Liver (tissue), 9 donors: Measurements from ENCODE around the gene DIAPH3. TPM values are rescaled to one million over a fixed set of nuclear protein-coding genes. Genes with fewer than 3 reads are reported as not detected.

Source experiments
- DNase-seq: peaks from one replicate; pipeline ENCODE4 v3.0.0-alpha.2; 2017; ENCODE audit warnings: low spot score
- H3K27ac ChIP-seq, 2 donors: one replicate each; pipeline ENCODE4 v1.7.0; 2013; ENCODE audit warnings: inconsistent platforms in 2 of 2, low read length in 2 of 2, control low read depth in 1 of 2, low read depth in 1 of 2, mild to moderate bottlenecking in 1 of 2
- H3K27me3 ChIP-seq, 4 donors: one replicate each; pipeline versions ENCODE4 v1.6.1 to v1.7.0; 2013; ENCODE audit warnings: low read length in 3 of 4, inconsistent platforms in 1 of 4, mild to moderate bottlenecking in 1 of 4, moderate library complexity in 1 of 4; ENCODE audit not compliant: control insufficient read depth in 4 of 4, insufficient read depth in 4 of 4
- H3K36me3 ChIP-seq, 4 donors: one replicate each; pipeline versions ENCODE4 v1.6.1 to v1.7.0; 2013; ENCODE audit warnings: low read length in 3 of 4, mild to moderate bottlenecking in 3 of 4, low read depth in 1 of 4, moderate library complexity in 1 of 4; ENCODE audit not compliant: control insufficient read depth in 4 of 4, insufficient read depth in 3 of 4
- H3K4me1 ChIP-seq, 4 donors: one replicate each; pipeline versions ENCODE4 v1.6.1 to v1.7.0; 2013; ENCODE audit warnings: low read length in 3 of 4, mild to moderate bottlenecking in 3 of 4, moderate library complexity in 1 of 4; ENCODE audit not compliant: control insufficient read depth in 4 of 4, insufficient read depth in 4 of 4
- H3K4me3 ChIP-seq, 3 donors: one replicate each; pipeline versions ENCODE4 v1.6.1 to v1.7.0; 2013; ENCODE audit warnings: low read length in 3 of 3, control low read depth in 1 of 3, low read depth in 1 of 3, mild to moderate bottlenecking in 1 of 3
- H3K9ac ChIP-seq, 2 donors: one replicate each; pipeline ENCODE4 v1.7.0; 2013; ENCODE audit warnings: low read length in 2 of 2, mild to moderate bottlenecking in 2 of 2, moderate library complexity in 2 of 2, control low read depth in 1 of 2, low read depth in 1 of 2
- H3K9me3 ChIP-seq, 4 donors: one replicate each; pipeline versions ENCODE4 v1.6.1 to v1.7.0; 2013; ENCODE audit warnings: low read length in 3 of 4; ENCODE audit not compliant: control insufficient read depth in 4 of 4
- CTCF ChIP-seq: fragments of 150-350 bp; IDR thresholded peaks from 2 replicates; pipeline ENCODE4 v1.5.1; 2017; ENCODE audit warnings: improper control_type of control experiment, low read depth, low read length; ENCODE audit not compliant: missing input control
- EGR1 ChIP-seq, 2 donors: IDR thresholded peaks; 2 replicates each; pipeline ENCODE4 v1.6.1; 2016 to 2018; ENCODE audit warnings: antibody characterized with exemption in 2 of 2, low read depth in 2 of 2
- FOXA1 ChIP-seq: IDR thresholded peaks from 2 replicates; pipeline ENCODE4 v1.6.1; 2016; ENCODE audit warnings: antibody characterized with exemption
- FOXA2 ChIP-seq: IDR thresholded peaks from 2 replicates; pipeline ENCODE4 v1.6.1; 2016; ENCODE audit warnings: antibody characterized with exemption
- GABPA ChIP-seq, 2 donors: IDR thresholded peaks in 1 of 2; conservative IDR thresholded peaks in 1 of 2; 2 replicates each; pipeline ENCODE4 v1.6.1; 2016; ENCODE audit warnings: antibody characterized with exemption in 2 of 2, mild to moderate bottlenecking in 1 of 2, moderate library complexity in 1 of 2
- HNF4A ChIP-seq, 2 donors: conservative IDR thresholded peaks; 2 replicates each; pipeline ENCODE4 v1.6.1; 2016; ENCODE audit warnings: antibody characterized with exemption in 2 of 2, mild to moderate bottlenecking in 2 of 2
- HNF4G ChIP-seq: IDR thresholded peaks from 2 replicates; pipeline ENCODE4 v1.6.1; 2016; ENCODE audit warnings: antibody characterized with exemption
- JUND ChIP-seq, 2 donors: IDR thresholded peaks; 2 replicates each; pipeline ENCODE4 v1.6.1; 2016; ENCODE audit warnings: antibody characterized with exemption in 2 of 2
- MAX ChIP-seq: IDR thresholded peaks from 2 replicates; pipeline ENCODE4 v1.6.1; 2016; ENCODE audit warnings: antibody characterized with exemption
- NR2F2 ChIP-seq: IDR thresholded peaks from 2 replicates; pipeline ENCODE4 v1.6.1; 2016; ENCODE audit warnings: antibody characterized with exemption
- RAD21 ChIP-seq, 2 donors: IDR thresholded peaks; 2 replicates each; pipeline ENCODE4 v1.6.1; 2016; ENCODE audit warnings: antibody characterized with exemption in 2 of 2, mild to moderate bottlenecking in 2 of 2
- RXRA ChIP-seq, 2 donors: IDR thresholded peaks; 2 replicates each; pipeline ENCODE4 v1.6.1; 2017 to 2018; ENCODE audit warnings: antibody characterized with exemption in 2 of 2, mild to moderate bottlenecking in 1 of 2
- SP1 ChIP-seq: IDR thresholded peaks from 2 replicates; pipeline ENCODE4 v1.6.1; 2018; ENCODE audit warnings: antibody characterized with exemption, mild to moderate bottlenecking
- TAF1 ChIP-seq: conservative IDR thresholded peaks from 2 replicates; pipeline ENCODE4 v1.6.1; 2016; ENCODE audit warnings: antibody characterized with exemption, mild to moderate bottlenecking
- YY1 ChIP-seq: IDR thresholded peaks from 2 replicates; pipeline ENCODE4 v1.6.1; 2016; ENCODE audit warnings: antibody characterized with exemption, mild to moderate bottlenecking
- ZBTB33 ChIP-seq: IDR thresholded peaks from 2 replicates; pipeline ENCODE4 v1.6.1; 2016; ENCODE audit warnings: antibody characterized with exemption
- WGBS: extraction: QIAGEN DNeasy Blood & Tissue Kit; methylation state at CpG from one replicate; pipeline ENCODE4 v1.1.7; 2013; 5-methylcytosine and 5-hydroxymethylcytosine counted together
- polyA plus RNA-seq, 2 donors: library from polyadenylated mRNA; stranded (reverse) in 1 of 2; unstranded in 1 of 2; fragments of 200-250 nt in 1 of 2; fragments of >200 nt in 1 of 2; fragmentation: Nextera tagmentation in 1 of 2; extraction: Ambion mirVana in 1 of 2; gene quantifications; one replicate each; pipeline versions ENCODE4 v1.2.1 to v1.2.3, GENCODE V29; 2013 to 2015
- total RNA-seq, 2 donors: library from RNA; depleted of rRNA; stranded (reverse); fragments of >200 nt; gene quantifications; one replicate each; pipeline ENCODE4 v1.2.3, GENCODE V29; 2014
- TF ChIP-seq, protein P1 (sequence below): IDR thresholded peaks from 2 replicates; pipeline ENCODE4 v1.6.1; 2016; ENCODE audit warnings: antibody characterized with exemption, mild to moderate bottlenecking
- donor health status: healthy.
- donor health status: healthy.
- donor health status: healthy.
- donor health status: healthy.
- donor health status: healthy.

The DIAPH3 gene
- total and polyA plus RNA-seq, 4 donors: 0.08 to 11.1 (median 0.27) TPM

DNA sequence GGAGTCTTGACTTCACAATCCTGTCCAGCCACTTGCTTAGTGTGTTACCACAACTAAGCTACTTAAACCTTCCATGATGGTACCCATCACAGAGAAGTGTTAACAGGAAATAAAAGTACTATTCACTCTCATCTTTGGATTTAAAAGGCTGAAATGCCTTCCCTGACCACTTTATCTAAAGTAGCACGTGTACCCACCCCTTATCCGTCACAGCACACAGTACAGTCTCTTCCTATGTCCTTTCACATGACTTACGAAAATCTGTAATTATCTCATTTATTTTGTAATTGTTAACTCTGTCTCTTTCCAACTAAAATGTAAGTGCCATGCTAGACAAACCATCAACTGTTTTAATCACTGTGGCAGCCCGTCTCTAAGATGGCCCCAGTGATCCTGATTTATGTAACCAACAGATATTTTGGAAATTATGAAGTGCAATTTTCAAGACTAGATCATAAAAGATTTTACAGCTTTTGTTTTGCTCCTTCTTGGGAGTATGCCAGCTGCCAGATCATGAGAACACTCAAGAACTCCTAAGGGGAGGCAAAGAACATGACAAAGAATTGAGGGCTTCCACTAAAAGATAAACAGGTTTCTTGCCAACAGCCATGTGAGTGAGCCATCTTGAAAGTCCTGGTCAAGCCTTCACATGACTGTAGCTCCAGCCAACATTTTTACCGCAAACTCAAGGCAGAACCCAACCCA is 44.9 kb downstream of the DIAPH3 start:
- H3K27me3 ChIP-seq: no peaks in the 10 kb centered on the region
- no peak for DNase-seq
- TF ChIP-seq ZBTB33 (no peak), TAF1 (no peak), FOXA2 (no peak), HNF4A (conservative IDR thresholded peaks at IDR 0.05) (no peak), MAX (no peak), FOXA1 (no peak), GABPA (IDR thresholded peaks at IDR 0.05 in 1 of 2, conservative IDR thresholded peaks at IDR 0.05 in 1 of 2) (no peak), RAD21 (IDR thresholded peaks at IDR 0.05) (no peak), JUND (IDR thresholded peaks at IDR 0.05) (no peak), RXRA (IDR thresholded peaks at IDR 0.05) (no peak), HNF4G (no peak), SP1 (no peak), YY1 (no peak), CTCF (no peak)
- TF ChIP-seq, protein P1, sequence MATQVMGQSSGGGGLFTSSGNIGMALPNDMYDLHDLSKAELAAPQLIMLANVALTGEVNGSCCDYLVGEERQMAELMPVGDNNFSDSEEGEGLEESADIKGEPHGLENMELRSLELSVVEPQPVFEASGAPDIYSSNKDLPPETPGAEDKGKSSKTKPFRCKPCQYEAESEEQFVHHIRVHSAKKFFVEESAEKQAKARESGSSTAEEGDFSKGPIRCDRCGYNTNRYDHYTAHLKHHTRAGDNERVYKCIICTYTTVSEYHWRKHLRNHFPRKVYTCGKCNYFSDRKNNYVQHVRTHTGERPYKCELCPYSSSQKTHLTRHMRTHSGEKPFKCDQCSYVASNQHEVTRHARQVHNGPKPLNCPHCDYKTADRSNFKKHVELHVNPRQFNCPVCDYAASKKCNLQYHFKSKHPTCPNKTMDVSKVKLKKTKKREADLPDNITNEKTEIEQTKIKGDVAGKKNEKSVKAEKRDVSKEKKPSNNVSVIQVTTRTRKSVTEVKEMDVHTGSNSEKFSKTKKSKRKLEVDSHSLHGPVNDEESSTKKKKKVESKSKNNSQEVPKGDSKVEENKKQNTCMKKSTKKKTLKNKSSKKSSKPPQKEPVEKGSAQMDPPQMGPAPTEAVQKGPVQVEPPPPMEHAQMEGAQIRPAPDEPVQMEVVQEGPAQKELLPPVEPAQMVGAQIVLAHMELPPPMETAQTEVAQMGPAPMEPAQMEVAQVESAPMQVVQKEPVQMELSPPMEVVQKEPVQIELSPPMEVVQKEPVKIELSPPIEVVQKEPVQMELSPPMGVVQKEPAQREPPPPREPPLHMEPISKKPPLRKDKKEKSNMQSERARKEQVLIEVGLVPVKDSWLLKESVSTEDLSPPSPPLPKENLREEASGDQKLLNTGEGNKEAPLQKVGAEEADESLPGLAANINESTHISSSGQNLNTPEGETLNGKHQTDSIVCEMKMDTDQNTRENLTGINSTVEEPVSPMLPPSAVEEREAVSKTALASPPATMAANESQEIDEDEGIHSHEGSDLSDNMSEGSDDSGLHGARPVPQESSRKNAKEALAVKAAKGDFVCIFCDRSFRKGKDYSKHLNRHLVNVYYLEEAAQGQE: no peak
- no peaks in the 10 kb centered on the region for H3K36me3 ChIP-seq
- H3K9me3 ChIP-seq: peaks cover 0 to 2% (median under 1%) of the 10 kb centered on the region in 4 donors
- H3K9ac ChIP-seq: no peak overlapping the region
- H3K4me1 ChIP-seq: no peaks in the 10 kb centered on the region
- 93% methylated on average over 5 of the region's 5 CpGs for WGBS
- no peak overlapping the region for H3K27ac ChIP-seq
- no peak overlapping the region for H3K4me3 ChIP-seq

DNA sequence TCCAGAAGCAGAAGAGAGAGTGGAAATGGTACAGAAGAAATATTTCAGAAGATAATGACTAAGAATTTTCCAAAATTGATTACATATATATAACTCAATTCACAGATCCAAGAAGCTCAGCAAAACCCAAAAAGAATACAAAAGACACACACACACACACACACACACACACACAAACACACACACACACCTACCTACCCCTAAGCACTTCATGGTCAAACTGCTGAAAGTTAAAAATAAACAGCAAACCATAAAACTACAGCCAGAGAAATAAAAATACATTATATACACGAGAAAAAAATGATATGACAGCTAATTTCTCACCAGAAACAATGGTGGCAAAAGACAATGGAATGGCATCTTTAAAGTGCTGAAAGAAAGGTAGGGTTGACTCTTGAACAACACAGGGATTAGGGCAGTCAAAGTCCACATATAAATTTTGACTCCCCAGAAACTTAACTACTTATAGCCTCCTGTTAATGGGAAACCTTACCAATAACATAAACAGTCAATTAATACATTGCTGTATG is 49.2 kb downstream of the DIAPH3 start:
- no peak for TF ChIP-seq FOXA1
- TF ChIP-seq HNF4G: no peak
- no peak for TF ChIP-seq EGR1 (IDR thresholded peaks at IDR 0.05; ENCODE audit: low read depth in 2 of 2)
- TF ChIP-seq NR2F2: no peak
- WGBS: 98% methylated on average over 1 of the region's 1 CpG

More for the DNA sequence above, 49.2 kb downstream of the DIAPH3 start:
- Histone ChIP-seq H3K9me3 (peaks cover 0 to 4% (median 2%) of the 10 kb centered on the region in 4 donors), H3K27ac (no peak overlapping the region), H3K4me3 (no peak overlapping the region), H3K36me3 (no peaks in the 10 kb centered on the region), H3K27me3 (no peaks in the 10 kb centered on the region), H3K4me1 (no peaks in the 10 kb centered on the region), H3K9ac (no peak overlapping the region)
- no peak for DNase-seq
